ENCODE data around the gene TSPO.

GRCh38 chr22:43110444-43110926 is 40.9 kb upstream of the TSPO start, which contains the start of gene BIK:
- TF ChIP-seq AHR (CRISPR knock-in tag; IDR thresholded peaks at IDR 0.05) (no peak), ZNF772 (CRISPR knock-in tag; IDR thresholded peaks at IDR 0.05) (no peak; the same call in 1 of the 2 replicates), PATZ1 (CRISPR knock-in tag; IDR thresholded peaks at IDR 0.05) (no peak), POLR2A (IDR thresholded peaks at IDR 0.05; ENCODE audit: insufficient read depth in 1 of 2, low read depth in 2 of 2, low read length in 2 of 2) (no peak), TBL1XR1 (IDR thresholded peaks at IDR 0.05; ENCODE audit: borderline replicate concordance, low read length, partially characterized antibody) (no peak), RAD21 (CRISPR knock-in tag; IDR thresholded peaks at IDR 0.05) (no peak), MYC (CRISPR knock-in tag; IDR thresholded peaks at IDR 0.05; ENCODE audit: borderline replicate concordance) (peak; percentile 17; the same call in 1 of the 2 replicates), ZNF589 (CRISPR knock-in tag; conservative IDR thresholded peaks at IDR 0.05) (no peak), ZNF850 (CRISPR knock-in tag; conservative IDR thresholded peaks at IDR 0.05) (no peak), ZFP36 (IDR thresholded peaks at IDR 0.05; ENCODE audit: borderline replicate concordance, low read depth, low read length, partially characterized antibody) (no peak), ZNF816 (CRISPR knock-in tag; IDR thresholded peaks at IDR 0.05; ENCODE audit: borderline replicate concordance) (no peak), ZFX (CRISPR knock-in tag; IDR thresholded peaks at IDR 0.05; ENCODE audit: low read depth) (no peak)
- TF ChIP-seq, protein P1, sequence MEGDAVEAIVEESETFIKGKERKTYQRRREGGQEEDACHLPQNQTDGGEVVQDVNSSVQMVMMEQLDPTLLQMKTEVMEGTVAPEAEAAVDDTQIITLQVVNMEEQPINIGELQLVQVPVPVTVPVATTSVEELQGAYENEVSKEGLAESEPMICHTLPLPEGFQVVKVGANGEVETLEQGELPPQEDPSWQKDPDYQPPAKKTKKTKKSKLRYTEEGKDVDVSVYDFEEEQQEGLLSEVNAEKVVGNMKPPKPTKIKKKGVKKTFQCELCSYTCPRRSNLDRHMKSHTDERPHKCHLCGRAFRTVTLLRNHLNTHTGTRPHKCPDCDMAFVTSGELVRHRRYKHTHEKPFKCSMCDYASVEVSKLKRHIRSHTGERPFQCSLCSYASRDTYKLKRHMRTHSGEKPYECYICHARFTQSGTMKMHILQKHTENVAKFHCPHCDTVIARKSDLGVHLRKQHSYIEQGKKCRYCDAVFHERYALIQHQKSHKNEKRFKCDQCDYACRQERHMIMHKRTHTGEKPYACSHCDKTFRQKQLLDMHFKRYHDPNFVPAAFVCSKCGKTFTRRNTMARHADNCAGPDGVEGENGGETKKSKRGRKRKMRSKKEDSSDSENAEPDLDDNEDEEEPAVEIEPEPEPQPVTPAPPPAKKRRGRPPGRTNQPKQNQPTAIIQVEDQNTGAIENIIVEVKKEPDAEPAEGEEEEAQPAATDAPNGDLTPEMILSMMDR (CRISPR knock-in tag; IDR thresholded peaks at IDR 0.05): peak; percentile 60
- TF ChIP-seq, protein P2, sequence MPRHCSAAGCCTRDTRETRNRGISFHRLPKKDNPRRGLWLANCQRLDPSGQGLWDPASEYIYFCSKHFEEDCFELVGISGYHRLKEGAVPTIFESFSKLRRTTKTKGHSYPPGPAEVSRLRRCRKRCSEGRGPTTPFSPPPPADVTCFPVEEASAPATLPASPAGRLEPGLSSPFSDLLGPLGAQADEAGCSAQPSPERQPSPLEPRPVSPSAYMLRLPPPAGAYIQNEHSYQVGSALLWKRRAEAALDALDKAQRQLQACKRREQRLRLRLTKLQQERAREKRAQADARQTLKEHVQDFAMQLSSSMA (CRISPR knock-in tag; IDR thresholded peaks at IDR 0.05): no peak

Data from HepG2 (cell line).